HEK293T (cell line): Measurements from ENCODE around the gene RP9.

Source experiments
- CTCF ChIA-PET: fragments of 350-600 bp; formaldehyde crosslinking; extraction: SDS; loops from one replicate; lab custom pipeline; 2021; ENCODE audit warnings: antibody characterized with exemption, inconsistent platforms; lab: Yijun Ruan, JAX
- POLR2A ChIA-PET: fragments of 350-600 bp; formaldehyde crosslinking; extraction: SDS; loops from one replicate; lab custom pipeline; 2020; ENCODE audit warnings: antibody characterized with exemption, inconsistent platforms; lab: Yijun Ruan, JAX
- DNase-seq: peaks from one replicate; pipeline ENCODE4 v3.0.0; 2012; ENCODE audit warnings: mixed read lengths; ENCODE audit errors: extremely low spot score
- ARNT ChIP-seq: fragments of 450-650 bp; IDR thresholded peaks from 2 replicates; pipeline ENCODE4 v1.6.1; 2017; ENCODE audit warnings: mild to moderate bottlenecking
- BHLHE40 ChIP-seq: fragments of 450-650 bp; IDR thresholded peaks from 2 replicates; pipeline ENCODE4 v1.6.1; 2016; ENCODE audit warnings: mild to moderate bottlenecking, moderate library complexity, borderline replicate concordance
- CTBP1 ChIP-seq: fragments of 450-650 bp; IDR thresholded peaks from 2 replicates; pipeline ENCODE4 v1.6.1; 2016; ENCODE audit warnings: borderline replicate concordance
- ELF4 ChIP-seq: fragments of 450-650 bp; IDR thresholded peaks from 2 replicates; pipeline ENCODE4 v1.6.1; 2017; ENCODE audit warnings: antibody characterized with exemption
- FOXA1 ChIP-seq: fragments of 450-650 bp; IDR thresholded peaks from 2 replicates; pipeline ENCODE4 v1.6.1; 2016; ENCODE audit warnings: mild to moderate bottlenecking
- FOXK2 ChIP-seq: fragments of 450-650 bp; IDR thresholded peaks from 2 replicates; pipeline ENCODE4 v1.6.1; 2016; ENCODE audit warnings: mild to moderate bottlenecking
- FOXM1 ChIP-seq: fragments of 450-650 bp; IDR thresholded peaks from 2 replicates; pipeline ENCODE4 v1.6.1; 2017; ENCODE audit warnings: mild to moderate bottlenecking, borderline replicate concordance
- HDGF ChIP-seq: fragments of 450-650 bp; IDR thresholded peaks from 2 replicates; pipeline ENCODE4 v1.6.1; 2017; ENCODE audit warnings: antibody characterized with exemption, borderline replicate concordance
- L3MBTL2 ChIP-seq: fragments of 450-650 bp; conservative IDR thresholded peaks from 2 replicates; pipeline ENCODE4 v1.6.1; 2016; ENCODE audit warnings: mild to moderate bottlenecking
- LEF1 ChIP-seq: fragments of 450-650 bp; IDR thresholded peaks from 2 replicates; pipeline ENCODE4 v1.6.1; 2017; ENCODE audit warnings: mild to moderate bottlenecking, borderline replicate concordance
- NFRKB ChIP-seq: fragments of 450-650 bp; IDR thresholded peaks from 2 replicates; pipeline ENCODE4 v1.6.1; 2016; ENCODE audit warnings: mild to moderate bottlenecking, moderate library complexity
- SP1 ChIP-seq: fragments of 450-650 bp; IDR thresholded peaks from 2 replicates; pipeline ENCODE4 v1.6.1; 2017
- SUZ12 ChIP-seq: fragments of 450-650 bp; IDR thresholded peaks from 2 replicates; pipeline ENCODE4 v1.6.1; 2016; ENCODE audit warnings: mild to moderate bottlenecking
- TARDBP ChIP-seq: fragments of 450-650 bp; IDR thresholded peaks from 2 replicates; pipeline ENCODE4 v1.6.1; 2016
- ZNF384 ChIP-seq: fragments of 450-650 bp; IDR thresholded peaks from 2 replicates; pipeline ENCODE4 v1.6.1; 2016
- TF ChIP-seq, protein P1 (sequence below): fragments of 450-650 bp; IDR thresholded peaks from 2 replicates; pipeline ENCODE4 v1.6.1; 2016

The RP9 gene

DNA sequence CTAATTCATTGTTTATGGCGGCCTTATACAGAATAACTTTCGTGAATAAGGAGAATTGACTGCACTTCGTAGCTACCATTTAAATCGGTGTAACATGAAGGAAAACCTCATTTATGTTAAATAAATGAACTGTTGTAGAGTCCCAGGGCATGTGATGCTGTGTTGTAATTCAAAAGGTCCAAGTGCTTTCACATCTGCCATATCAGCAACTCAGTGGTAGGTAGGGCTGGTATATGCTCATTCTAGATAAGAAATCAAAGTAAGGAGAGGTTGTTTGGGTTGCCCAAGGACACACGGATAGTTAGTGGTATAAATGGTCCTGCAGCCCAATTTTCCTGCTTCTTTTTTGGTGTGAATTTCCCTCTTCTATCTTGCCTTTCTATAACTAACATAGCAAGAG, 36.0 kb upstream of the RP9 start:
- DNase-seq, result no peak
- CTCF ChIA-PET, result no interaction called here
- POLR2A ChIA-PET, result no interaction called here
- TF ChIP-seq NFRKB, result no peak
- no peak for TF ChIP-seq FOXK2
- no peak for TF ChIP-seq L3MBTL2
- TF ChIP-seq CTBP1, result no peak

DNA sequence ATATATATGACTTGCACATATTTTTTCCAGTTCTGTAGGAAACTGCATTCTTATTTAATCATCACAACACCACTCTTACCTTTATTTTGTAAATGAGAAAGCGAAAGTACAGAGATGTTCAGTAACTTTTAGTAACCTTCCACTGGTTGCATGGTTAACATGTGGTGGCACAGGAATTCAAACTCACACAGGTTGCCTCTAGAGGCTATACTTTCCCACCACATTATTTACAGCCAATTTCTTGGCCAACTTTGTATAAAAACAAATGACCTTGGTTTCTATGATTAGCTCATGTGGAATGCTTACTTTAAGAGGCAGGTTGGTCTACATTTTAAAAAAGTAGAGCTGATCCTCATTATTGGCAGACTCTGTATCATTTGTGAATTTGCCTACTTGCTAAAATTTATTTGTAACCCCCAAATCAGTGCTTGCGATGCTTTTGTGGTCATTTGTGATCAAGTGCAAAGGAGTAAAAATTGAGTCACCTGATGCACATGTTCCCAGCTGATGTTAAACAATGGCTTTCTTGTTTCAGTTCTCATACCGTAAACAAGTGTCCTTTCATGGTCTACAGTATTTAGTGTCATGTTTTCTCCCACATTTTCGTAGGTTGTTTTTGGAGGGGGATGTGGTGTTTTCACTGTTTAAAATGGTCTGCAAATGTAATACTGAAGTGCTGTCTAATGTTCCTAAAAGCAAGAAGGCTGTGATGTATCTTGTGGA, 35.0 kb upstream of the RP9 start:
- POLR2A ChIA-PET, result no interaction called here
- CTCF ChIA-PET, result no interaction called here
- TF ChIP-seq FOXA1, result no peak
- TF ChIP-seq SP1, result no peak
- no peak for TF ChIP-seq FOXM1
- TF ChIP-seq CTBP1, result no peak
- TF ChIP-seq, protein P1, sequence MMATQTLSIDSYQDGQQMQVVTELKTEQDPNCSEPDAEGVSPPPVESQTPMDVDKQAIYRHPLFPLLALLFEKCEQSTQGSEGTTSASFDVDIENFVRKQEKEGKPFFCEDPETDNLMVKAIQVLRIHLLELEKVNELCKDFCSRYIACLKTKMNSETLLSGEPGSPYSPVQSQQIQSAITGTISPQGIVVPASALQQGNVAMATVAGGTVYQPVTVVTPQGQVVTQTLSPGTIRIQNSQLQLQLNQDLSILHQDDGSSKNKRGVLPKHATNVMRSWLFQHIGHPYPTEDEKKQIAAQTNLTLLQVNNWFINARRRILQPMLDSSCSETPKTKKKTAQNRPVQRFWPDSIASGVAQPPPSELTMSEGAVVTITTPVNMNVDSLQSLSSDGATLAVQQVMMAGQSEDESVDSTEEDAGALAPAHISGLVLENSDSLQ, result no peak
- no peak for TF ChIP-seq ZNF384
- no peak for TF ChIP-seq HDGF
- no peak for TF ChIP-seq NFRKB
- TF ChIP-seq TARDBP, result no peak
- TF ChIP-seq FOXK2, result no peak
- no peak for TF ChIP-seq L3MBTL2
- TF ChIP-seq LEF1, result no peak
- no peak for TF ChIP-seq ELF4
- no peak for TF ChIP-seq ARNT
- TF ChIP-seq BHLHE40, result no peak
- TF ChIP-seq SUZ12, result no peak
- DNase-seq, result no peak

DNA sequence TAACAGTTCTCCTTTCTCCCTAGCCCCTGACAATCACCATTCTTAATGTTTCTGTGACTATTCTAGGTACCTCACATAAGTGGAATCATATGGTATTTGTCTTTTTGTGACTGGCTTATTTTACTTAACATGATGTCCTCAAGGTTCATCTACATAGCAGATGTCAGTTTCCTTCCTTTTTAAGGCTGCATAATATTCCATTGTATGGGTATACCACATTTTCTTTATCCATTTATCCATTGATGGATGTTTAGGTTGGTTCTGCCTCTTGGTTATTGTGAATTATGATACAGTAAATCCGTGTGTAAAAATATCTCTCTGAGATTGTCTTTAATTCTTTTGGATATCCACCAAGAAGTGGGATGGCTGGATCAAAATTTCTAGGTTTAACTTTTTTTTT, 33.4 kb upstream of the RP9 start:
- no peak for DNase-seq
- no peak for TF ChIP-seq ZNF384
- TF ChIP-seq NFRKB, result no peak
- TF ChIP-seq SP1, result no peak
- TF ChIP-seq ELF4, result no peak
- TF ChIP-seq SUZ12, result no peak
- no peak for TF ChIP-seq BHLHE40
- no peak for TF ChIP-seq CTBP1
- TF ChIP-seq TARDBP, result no peak
- POLR2A ChIA-PET, result no interaction called here
- CTCF ChIA-PET, result no interaction called here

DNA sequence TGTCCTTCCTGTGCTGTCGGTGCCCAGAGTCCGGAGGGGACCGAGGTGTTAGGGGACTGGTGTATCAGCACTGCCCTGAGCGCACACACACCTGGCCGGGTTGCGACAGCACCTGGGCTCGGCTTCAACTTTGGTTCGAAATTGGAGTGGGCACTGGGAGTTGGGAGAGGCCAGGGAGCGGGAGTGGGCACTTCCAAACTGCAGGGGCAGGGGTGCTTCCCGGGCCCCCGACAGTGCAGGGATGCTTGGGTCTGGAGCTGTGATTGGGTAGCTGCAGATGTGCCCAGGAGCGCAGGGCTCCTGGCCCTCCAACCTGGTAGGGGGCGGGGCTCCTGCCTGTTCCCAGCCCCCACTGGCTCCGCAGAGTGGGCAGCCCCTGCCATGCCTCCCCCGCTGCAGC, 27.9 kb upstream of the RP9 start:
- TF ChIP-seq FOXK2 (no peak), ARNT (no peak), HDGF (no peak), TARDBP (no peak), LEF1 (no peak), SUZ12 (no peak), BHLHE40 (no peak), ELF4 (no peak)
- POLR2A ChIA-PET, result no interaction called here
- DNase-seq, result no peak
- CTCF ChIA-PET, result no interaction called here

DNA sequence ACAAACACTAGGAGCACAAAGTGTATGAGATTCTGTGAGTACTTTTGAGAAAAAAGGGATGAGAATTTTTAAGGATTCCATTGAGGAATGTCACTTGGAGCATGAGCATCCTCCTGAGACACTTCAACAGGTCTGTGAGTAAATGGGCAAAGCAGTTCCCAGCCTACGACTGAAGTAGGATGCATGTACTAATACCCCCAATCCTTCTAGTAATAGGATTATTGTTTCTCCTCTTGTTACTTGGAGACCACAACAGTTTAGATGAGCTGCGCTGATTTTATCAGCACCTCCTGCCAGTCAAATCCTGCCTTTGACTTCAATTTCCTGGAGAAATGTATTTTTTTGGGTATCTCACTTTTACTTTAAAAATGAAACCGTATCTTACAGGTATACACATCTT, 21.0 kb upstream of the RP9 start:
- CTCF ChIA-PET, result interaction anchor here (0.6 kb wide), 2 partner anchors 16 to 821 kb away, joined by 3 read pairs; no protein-coding TSS in a partner anchor
- DNase-seq, result no peak
- no peak for TF ChIP-seq CTBP1
- TF ChIP-seq FOXM1, result no peak
- no peak for TF ChIP-seq HDGF
- no peak for TF ChIP-seq SUZ12
- TF ChIP-seq, protein P1, result peak; percentile 69
- TF ChIP-seq ZNF384, result no peak
- no peak for TF ChIP-seq ELF4
- POLR2A ChIA-PET, result interaction anchor here (0.6 to 0.9 kb wide), 2 partner anchors 20 to 173 kb away, joined by 3 to 4 read pairs; partner anchors contain the start of gene FKBP9

DNA sequence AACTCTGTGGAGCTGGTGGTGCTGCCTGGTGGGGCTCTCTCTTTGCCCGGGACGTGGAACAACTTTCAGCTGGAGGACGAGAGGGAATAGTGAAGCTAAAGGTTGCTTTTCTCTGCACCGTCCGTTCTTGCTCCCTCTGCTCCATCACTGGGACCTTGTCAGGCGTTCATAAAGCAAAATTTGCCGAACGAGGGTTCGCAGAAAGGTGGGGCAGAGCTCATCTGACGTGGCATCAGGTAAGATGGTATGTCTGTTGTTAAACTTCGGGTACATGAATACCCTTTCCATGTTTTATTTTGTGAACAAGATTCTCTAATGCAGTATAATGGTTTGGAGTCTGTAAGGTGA, 20.6 kb upstream of the RP9 start:
- POLR2A ChIA-PET, result interaction anchor here (0.6 to 1.2 kb wide), 3 partner anchors 20 to 172 kb away, joined by 3 to 4 read pairs (median 3); partner anchors contain the start of genes FKBP9 and NT5C3A
- no peak for TF ChIP-seq FOXM1
- no peak for TF ChIP-seq TARDBP
- TF ChIP-seq ELF4, result no peak
- no peak for TF ChIP-seq LEF1
- TF ChIP-seq ZNF384, result no peak
- TF ChIP-seq FOXA1, result no peak
- TF ChIP-seq, protein P1, result no peak
- no peak for TF ChIP-seq ARNT
- no peak for TF ChIP-seq HDGF
- no peak for TF ChIP-seq SP1
- TF ChIP-seq FOXK2, result no peak
- no peak for TF ChIP-seq L3MBTL2
- no peak for TF ChIP-seq BHLHE40
- no peak for TF ChIP-seq CTBP1
- TF ChIP-seq NFRKB, result no peak
- TF ChIP-seq SUZ12, result no peak
- CTCF ChIA-PET, result interaction anchor here (0.6 kb wide), 2 partner anchors 16 to 822 kb away, joined by 3 read pairs; no protein-coding TSS in a partner anchor
- no peak for DNase-seq
